Gastrocnemius medialis (tissue), 4 donors: Measurements from ENCODE around the gene LHPP. TPM values are rescaled to one million over a fixed set of nuclear protein-coding genes. Genes with fewer than 3 reads are reported as not detected.

ENCODE experiments used
- ATAC-seq, 2 donors: fragments of 150-250 bp; one replicate each; pipeline ENCODE4 v1.9.1; 2016
- DNase-seq, 2 donors: peaks; one replicate each; pipeline ENCODE4 v3.0.0-alpha.2; 2019
- H3K27ac ChIP-seq, 4 donors: fragments of 200-600 bp; sonication (generic); 1 replicate in 1 of 4; 2 replicates in 3 of 4; pipeline ENCODE4 v1.5.1; 2016 to 2018; ENCODE audit warnings: mild to moderate bottlenecking in 2 of 4, moderate library complexity in 1 of 4
- H3K27me3 ChIP-seq, 3 donors: fragments of 200-600 bp; sonication (generic) in 2 of 3; 1 replicate in 1 of 3; 2 replicates in 2 of 3; pipeline versions ENCODE4 v1.5.1 to v1.6.0; 2016 to 2019; ENCODE audit warnings: mild to moderate bottlenecking in 1 of 3, moderate library complexity in 1 of 3
- H3K36me3 ChIP-seq, 2 donors: fragments of 200-600 bp; sonication (generic) in 1 of 2; one replicate each; pipeline ENCODE4 v1.5.1; 2017 to 2018
- H3K4me1 ChIP-seq, 2 donors: fragments of 200-600 bp; sonication (generic) in 1 of 2; one replicate each; pipeline ENCODE4 v1.5.1; 2016 to 2017; ENCODE audit warnings: mild to moderate bottlenecking in 2 of 2
- H3K4me3 ChIP-seq, 4 donors: fragments of 200-600 bp; sonication (generic) in 3 of 4; 1 replicate in 1 of 4; 2 replicates in 3 of 4; pipeline ENCODE4 v1.5.1; 2016 to 2019; ENCODE audit warnings: mild to moderate bottlenecking in 2 of 4
- H3K9me3 ChIP-seq, 3 donors: fragments of 200-600 bp; sonication (generic) in 2 of 3; 1 replicate in 1 of 3; 2 replicates in 2 of 3; pipeline ENCODE4 v1.5.1; 2016 to 2019
- CTCF ChIP-seq, 5 experiments: fragments of 450-650 bp in 3 of 5; fragments of 200-600 bp in 2 of 5; sonication (generic) in 2 of 5; IDR thresholded peaks in 4 of 5; conservative IDR thresholded peaks in 1 of 5; 1 replicate in 4 of 5; 2 replicates in 1 of 5; pipeline ENCODE4 v1.5.1; 2016 to 2019; ENCODE audit warnings: antibody characterized with exemption in 5 of 5, mild to moderate bottlenecking in 3 of 5, moderate library complexity in 3 of 5
- POLR2A ChIP-seq, 2 donors: fragments of 450-650 bp; IDR thresholded peaks; one replicate each; pipeline ENCODE4 v1.6.1; 2017; ENCODE audit warnings: antibody characterized with exemption in 2 of 2, mild to moderate bottlenecking in 2 of 2, moderate library complexity in 2 of 2
- in situ Hi-C, 4 donors: fragments of 200-750 bp; cut with MboI; loops; one replicate each; pipeline versions ENCODE4 v1.15.0 to v1.8.0; 2017; ENCODE audit warnings: low sequenced_read_pairs in 4 of 4
- intact Hi-C: fragments of 100-400 bp; cut with DNase I; formaldehyde crosslinking; loops from one replicate; pipeline ENCODE4 v1.15.1; 2023; ENCODE audit warnings: low total_unique reads
- total RNA-seq, 4 donors: library from RNA; depleted of rRNA; stranded (reverse); fragments of >200 nt; gene quantifications; one replicate each; pipeline versions ENCODE4 v1.1.0 to v1.2.3, GENCODE V29; 2016

The LHPP gene
- total RNA-seq, 4 donors from 2014 or later = 4.9 to 16.0 (median 12.2) TPM

DNA sequence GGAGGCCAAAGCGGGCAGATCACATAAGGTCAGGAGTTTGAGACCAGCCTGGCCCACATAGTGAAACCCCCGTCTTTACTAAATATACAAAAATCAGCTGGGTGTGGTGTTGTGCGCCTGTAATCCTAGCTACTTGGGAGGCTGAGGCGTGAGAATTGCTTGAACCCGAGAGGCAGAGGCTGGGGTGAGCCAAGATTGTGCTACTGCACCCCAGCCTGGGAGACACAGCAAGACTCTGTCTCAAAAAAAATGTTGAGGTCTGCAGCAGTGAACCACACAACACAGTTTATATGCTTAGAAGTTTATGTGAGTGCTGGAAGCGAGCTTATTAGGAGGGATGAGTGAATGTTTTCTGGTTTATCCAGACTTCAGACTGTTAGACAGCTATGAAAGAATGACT, 10.4 kb downstream of the LHPP start:
- DNase-seq (no peak), ATAC-seq (no peak)
- intact Hi-C loops = no loop called here
- Histone ChIP-seq H3K27ac (no peak overlapping the region), H3K4me1 (no peaks in the 10 kb centered on the region), H3K4me3 (no peak overlapping the region), H3K9me3 (no peaks in the 10 kb centered on the region), H3K36me3 (no peaks in the 10 kb centered on the region), H3K27me3 (no peaks in the 10 kb centered on the region)
- in situ Hi-C loops = no loop called here
- TF ChIP-seq CTCF (IDR thresholded peaks at IDR 0.05 in 4 of 5, conservative IDR thresholded peaks at IDR 0.05 in 1 of 5) = no peak
- no peak for TF ChIP-seq POLR2A (IDR thresholded peaks at IDR 0.05)

DNA sequence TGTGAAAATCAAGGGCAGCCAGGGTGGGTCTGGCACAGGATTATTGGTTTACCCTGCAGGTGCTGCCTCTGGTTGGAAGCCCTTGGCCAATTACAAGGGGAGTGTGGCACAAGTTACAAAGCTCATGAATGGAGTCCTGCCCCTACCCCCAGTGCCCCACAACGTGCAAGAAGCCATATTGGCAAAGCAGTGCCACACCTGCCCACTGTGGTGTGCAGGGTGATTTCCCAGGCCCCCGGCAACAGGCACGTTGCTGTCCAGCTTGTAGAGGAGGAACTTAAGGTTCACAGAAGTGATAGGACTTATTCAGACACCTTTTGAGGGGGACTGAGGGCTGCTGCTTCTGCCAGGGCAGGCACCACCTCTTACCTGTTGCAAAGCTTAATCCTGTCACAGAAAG, 11.4 kb downstream of the LHPP start:
- intact Hi-C loops (no loop called here), in situ Hi-C loops (no loop called here)
- Histone ChIP-seq H3K4me3 (no peak overlapping the region), H3K27ac (no peak overlapping the region), H3K36me3 (no peaks in the 10 kb centered on the region), H3K27me3 (no peaks in the 10 kb centered on the region), H3K9me3 (no peaks in the 10 kb centered on the region), H3K4me1 (no peaks in the 10 kb centered on the region)
- no peak for DNase-seq
- TF ChIP-seq POLR2A (IDR thresholded peaks at IDR 0.05) (no peak), CTCF (IDR thresholded peaks at IDR 0.05 in 4 of 5, conservative IDR thresholded peaks at IDR 0.05 in 1 of 5) (no peak)
- no peak for ATAC-seq

GRCh38 chr10:124474514-124475070, 13.0 kb downstream of the LHPP start:
- no peak for ATAC-seq
- Histone ChIP-seq H3K27ac (no peak overlapping the region), H3K4me1 (no peaks in the 10 kb centered on the region), H3K27me3 (no peaks in the 10 kb centered on the region), H3K9me3 (no peaks in the 10 kb centered on the region), H3K4me3 (no peak overlapping the region), H3K36me3 (no peaks in the 10 kb centered on the region)
- TF ChIP-seq POLR2A (IDR thresholded peaks at IDR 0.05) = no peak
- no peak for TF ChIP-seq CTCF (IDR thresholded peaks at IDR 0.05 in 4 of 5, conservative IDR thresholded peaks at IDR 0.05 in 1 of 5)
- in situ Hi-C loops (no loop called here), intact Hi-C loops (no loop called here)
- DNase-seq = no peak

DNA sequence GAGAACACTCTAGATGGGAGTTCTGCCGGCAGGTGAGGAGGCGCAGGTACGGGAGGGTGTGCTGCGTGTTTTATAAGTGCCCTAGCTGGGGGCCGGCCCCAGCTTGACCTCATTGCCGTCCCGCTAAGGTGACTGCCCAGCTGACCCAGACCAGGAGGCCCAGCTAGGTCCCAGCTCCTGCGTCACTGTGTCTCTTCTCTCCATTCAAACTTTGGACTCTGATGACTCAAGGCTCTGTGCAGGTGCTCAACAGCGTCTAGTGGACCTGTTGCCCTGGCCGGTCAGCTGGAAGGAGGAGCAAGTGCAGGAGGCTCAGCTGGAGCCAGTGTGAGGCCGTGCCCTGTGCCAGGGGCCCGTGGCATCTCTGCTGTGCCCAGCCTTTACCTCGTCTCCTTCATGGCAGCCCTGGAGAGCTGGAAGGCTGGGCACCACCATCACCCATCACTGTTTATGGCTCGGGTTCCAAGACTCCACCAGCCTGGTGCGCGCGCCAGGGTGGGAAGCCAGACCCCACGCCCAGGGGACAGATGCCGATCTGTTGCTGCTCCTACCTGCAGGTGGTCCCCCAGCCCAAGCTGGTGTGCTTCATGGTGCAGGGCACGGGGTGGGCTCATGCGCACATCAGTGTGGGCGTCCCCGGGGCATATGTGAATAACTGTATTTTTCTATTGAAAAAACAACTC, 14.6 kb downstream of the LHPP start:
- Histone ChIP-seq H3K9me3 (no peaks in the 10 kb centered on the region), H3K27me3 (no peaks in the 10 kb centered on the region), H3K4me3 (no peak overlapping the region), H3K27ac (no peak overlapping the region), H3K36me3 (no peaks in the 10 kb centered on the region), H3K4me1 (no peaks in the 10 kb centered on the region)
- DNase-seq = no peak
- in situ Hi-C loops = no loop called here
- no peak for TF ChIP-seq POLR2A (IDR thresholded peaks at IDR 0.05)
- no peak for TF ChIP-seq CTCF (IDR thresholded peaks at IDR 0.05 in 4 of 5, conservative IDR thresholded peaks at IDR 0.05 in 1 of 5)
- no peak for ATAC-seq
- intact Hi-C loops = no loop called here
